ENCODE data around the gene HSF5.
"Not testable (repeated sequence)": the region's sequence is repeated elsewhere in the genome, so short reads cannot be mapped to it uniquely, and the experiment has no call there.

Gene HSF5

DNA sequence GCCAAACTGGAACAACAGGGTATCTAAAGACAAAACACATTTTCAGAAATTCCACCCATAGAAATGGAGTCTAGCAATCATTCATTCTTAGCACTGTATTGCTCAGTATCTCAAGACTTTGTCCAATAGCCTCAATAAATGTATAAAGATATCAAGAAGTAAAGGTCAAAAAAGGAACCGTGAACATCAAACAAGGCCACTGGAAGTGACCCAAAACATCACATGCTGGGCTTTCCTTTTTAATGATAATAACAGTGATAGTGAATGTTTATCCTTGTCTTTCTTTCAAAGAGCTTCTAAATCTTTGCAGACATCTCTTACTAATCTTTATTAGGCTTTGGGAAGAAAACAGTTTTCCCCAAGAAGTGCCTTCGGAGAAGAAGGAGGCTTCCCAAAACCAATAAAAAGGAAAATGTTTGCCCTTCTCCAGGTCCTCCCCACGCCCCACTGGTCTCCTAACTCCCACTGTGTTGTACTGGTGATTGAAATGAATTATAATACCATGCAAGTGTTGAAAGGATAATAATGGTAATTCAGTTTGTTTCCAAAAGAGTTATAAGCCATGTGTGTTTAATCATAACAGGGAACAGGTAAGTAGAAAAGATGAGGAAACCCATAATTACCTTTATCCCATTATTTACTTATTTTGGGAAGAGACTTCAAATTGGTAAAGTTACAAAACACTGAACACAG, 89.5 kb downstream of the HSF5 start:
- Histone ChIP-seq H3K14ac (ENCODE audit: low read length in 2 of 2) (no peak overlapping the region), H2BK120ac (ENCODE audit: low read depth, low read length) (no peak overlapping the region), H3K4me3 (ENCODE audit: insufficient read depth in 1 of 2, low read depth in 1 of 2, low read length in 2 of 2) (no peak overlapping the region), H2BK15ac (ENCODE audit: low read depth, poor library complexity, severe bottlenecking) (no peak overlapping the region), H3K36me3 (ENCODE audit: control insufficient read depth in 1 of 2, insufficient read depth in 2 of 2, low read depth in 1 of 2, low read length in 2 of 2) (no peaks in the 10 kb centered on the region), H3K18ac (ENCODE audit: low read depth in 1 of 2, low read length in 2 of 2) (no peak overlapping the region), H2BK12ac (ENCODE audit: low read length in 2 of 2) (no peak overlapping the region), H3K79me1 (replicated peaks; ENCODE audit: low read length, poor library complexity, severe bottlenecking) (no peaks in the 10 kb centered on the region), H3K27ac (ENCODE audit: low read length, poor library complexity, severe bottlenecking) (no peak overlapping the region), H2BK5ac (ENCODE audit: low read depth, low read length, poor library complexity, severe bottlenecking) (no peak overlapping the region), H3K4ac (ENCODE audit: low read depth in 1 of 2, low read length in 2 of 2) (no peak overlapping the region), H3K27me3 (ENCODE audit: control insufficient read depth in 1 of 2, insufficient read depth in 1 of 2, low read length in 2 of 2) (peaks cover 19 to 35% of the 10 kb centered on the region in 2 experiments), H3K23ac (ENCODE audit: low read length in 2 of 2) (no peak overlapping the region), H2AK5ac (ENCODE audit: low read length, severe bottlenecking) (no peak overlapping the region), H3K4me2 (ENCODE audit: low read length, poor library complexity, severe bottlenecking) (no peak overlapping the region), H2AFZ (ENCODE audit: low read depth, low read length) (no peak overlapping the region), H3K9me3 (ENCODE audit: control insufficient read depth, low read length) (no peaks in the 10 kb centered on the region), H3K9ac (ENCODE audit: low read length) (no peak overlapping the region), H3K4me1 (ENCODE audit: control insufficient read depth, insufficient read depth, low read depth, low read length) (no peaks in the 10 kb centered on the region), H4K91ac (ENCODE audit: low read length) (no peak overlapping the region), H4K8ac (ENCODE audit: low read length) (no peak overlapping the region)
- DNase-seq, result no peak
- WGBS, result no CpG with 5 or more reads among the region's 3 CpGs

DNA sequence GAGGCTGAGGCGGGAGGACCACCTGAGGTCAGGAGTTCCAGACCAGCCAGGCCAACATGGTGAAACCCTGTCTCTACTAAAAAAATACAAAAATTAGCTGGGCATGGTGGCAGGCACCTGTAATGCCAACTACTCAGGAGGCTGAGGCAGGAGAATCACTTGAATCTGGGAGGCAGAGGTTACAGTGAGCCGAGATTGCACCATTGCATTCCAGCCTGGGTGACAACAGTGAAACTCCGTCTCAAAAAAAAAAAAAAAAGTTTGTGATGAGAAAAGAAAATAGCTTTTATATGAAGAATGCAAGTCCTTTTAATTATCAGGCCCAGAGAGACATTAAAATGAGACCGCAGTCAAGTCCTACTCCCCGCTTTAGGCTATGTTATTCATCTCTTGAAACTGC, 90.8 kb downstream of the HSF5 start:
- not testable (repeated sequence) for H3K9ac ChIP-seq (ENCODE audit: low read length)
- WGBS, result 86% methylated on average over 5 of the region's 5 CpGs

DNA sequence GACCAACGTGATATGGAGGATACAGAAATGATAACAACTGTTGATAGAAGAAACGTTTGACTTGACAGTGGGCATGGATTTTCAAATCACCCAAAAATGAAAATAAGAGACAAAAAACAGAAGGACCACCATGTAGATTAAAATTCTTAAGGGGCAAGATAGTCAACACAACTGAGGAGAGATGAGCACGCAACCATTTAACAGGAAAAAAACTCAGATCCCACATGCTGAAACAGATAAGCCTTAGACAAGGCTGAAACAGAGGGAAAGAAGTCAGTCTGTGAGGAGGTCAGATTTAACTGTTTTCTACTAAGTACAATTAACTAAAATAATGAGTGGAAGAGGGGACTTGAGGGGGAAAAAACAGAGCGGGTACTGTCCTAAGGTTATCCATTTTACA, 92.0 kb downstream of the HSF5 start:
- no CpG with 5 or more reads among the region's 4 CpGs for WGBS
- Histone ChIP-seq H3K4me1 (ENCODE audit: control insufficient read depth, insufficient read depth, low read depth, low read length) (peaks cover 6% of the 10 kb centered on the region), H3K9ac (ENCODE audit: low read length) (no peak overlapping the region), H2BK5ac (ENCODE audit: low read depth, low read length, poor library complexity, severe bottlenecking) (no peak overlapping the region), H3K27ac (ENCODE audit: low read length, poor library complexity, severe bottlenecking) (no peak overlapping the region), H4K8ac (ENCODE audit: low read length) (no peak overlapping the region), H3K36me3 (ENCODE audit: control insufficient read depth in 1 of 2, insufficient read depth in 2 of 2, low read depth in 1 of 2, low read length in 2 of 2) (no peaks in the 10 kb centered on the region), H3K9me3 (ENCODE audit: control insufficient read depth, low read length) (no peaks in the 10 kb centered on the region), H2AFZ (ENCODE audit: low read depth, low read length) (no peak overlapping the region), H2BK12ac (ENCODE audit: low read length in 2 of 2) (no peak overlapping the region), H4K91ac (ENCODE audit: low read length) (no peak overlapping the region), H3K79me1 (replicated peaks; ENCODE audit: low read length, poor library complexity, severe bottlenecking) (no peaks in the 10 kb centered on the region), H3K4me2 (ENCODE audit: low read length, poor library complexity, severe bottlenecking) (no peak overlapping the region), H3K4me3 (ENCODE audit: insufficient read depth in 1 of 2, low read depth in 1 of 2, low read length in 2 of 2) (no peak overlapping the region), H3K23ac (ENCODE audit: low read length in 2 of 2) (no peak overlapping the region), H2AK5ac (ENCODE audit: low read length, severe bottlenecking) (no peak overlapping the region), H3K14ac (ENCODE audit: low read length in 2 of 2) (no peak overlapping the region), H3K18ac (ENCODE audit: low read depth in 1 of 2, low read length in 2 of 2) (no peak overlapping the region), H3K27me3 (ENCODE audit: control insufficient read depth in 1 of 2, insufficient read depth in 1 of 2, low read length in 2 of 2) (peaks cover 22 to 51% of the 10 kb centered on the region in 2 experiments), H3K4ac (ENCODE audit: low read depth in 1 of 2, low read length in 2 of 2) (no peak overlapping the region), H2BK120ac (ENCODE audit: low read depth, low read length) (no peak overlapping the region), H2BK15ac (ENCODE audit: low read depth, poor library complexity, severe bottlenecking) (no peak overlapping the region)
- DNase-seq, result no peak

More for the DNA sequence above, 90.8 kb downstream of the HSF5 start:
- not testable (repeated sequence) for H3K27ac ChIP-seq (ENCODE audit: low read length, poor library complexity, severe bottlenecking); H2AK5ac ChIP-seq (ENCODE audit: low read length, severe bottlenecking); H3K79me1 ChIP-seq (replicated peaks; ENCODE audit: low read length, poor library complexity, severe bottlenecking); H2AFZ ChIP-seq (ENCODE audit: low read depth, low read length); H3K23ac ChIP-seq (ENCODE audit: low read length in 2 of 2); H3K36me3 ChIP-seq (ENCODE audit: control insufficient read depth in 1 of 2, insufficient read depth in 2 of 2, low read depth in 1 of 2, low read length in 2 of 2); H3K4me3 ChIP-seq (ENCODE audit: insufficient read depth in 1 of 2, low read depth in 1 of 2, low read length in 2 of 2); H3K4me2 ChIP-seq (ENCODE audit: low read length, poor library complexity, severe bottlenecking); H3K14ac ChIP-seq (ENCODE audit: low read length in 2 of 2); H4K8ac ChIP-seq (ENCODE audit: low read length); H2BK5ac ChIP-seq (ENCODE audit: low read depth, low read length, poor library complexity, severe bottlenecking); H2BK12ac ChIP-seq (ENCODE audit: low read length in 2 of 2); H3K9me3 ChIP-seq (ENCODE audit: control insufficient read depth, low read length); H3K18ac ChIP-seq (ENCODE audit: low read depth in 1 of 2, low read length in 2 of 2); H2BK15ac ChIP-seq (ENCODE audit: low read depth, poor library complexity, severe bottlenecking); H2BK120ac ChIP-seq (ENCODE audit: low read depth, low read length); H3K4ac ChIP-seq (ENCODE audit: low read depth in 1 of 2, low read length in 2 of 2); H4K91ac ChIP-seq (ENCODE audit: low read length); DNase-seq; H3K4me1 ChIP-seq (ENCODE audit: control insufficient read depth, insufficient read depth, low read depth, low read length)
- H3K27me3 ChIP-seq (ENCODE audit: control insufficient read depth in 1 of 2, insufficient read depth in 1 of 2, low read length in 2 of 2), result peaks cover 22 to 45% of the 10 kb centered on the region in 2 experiments

DNA sequence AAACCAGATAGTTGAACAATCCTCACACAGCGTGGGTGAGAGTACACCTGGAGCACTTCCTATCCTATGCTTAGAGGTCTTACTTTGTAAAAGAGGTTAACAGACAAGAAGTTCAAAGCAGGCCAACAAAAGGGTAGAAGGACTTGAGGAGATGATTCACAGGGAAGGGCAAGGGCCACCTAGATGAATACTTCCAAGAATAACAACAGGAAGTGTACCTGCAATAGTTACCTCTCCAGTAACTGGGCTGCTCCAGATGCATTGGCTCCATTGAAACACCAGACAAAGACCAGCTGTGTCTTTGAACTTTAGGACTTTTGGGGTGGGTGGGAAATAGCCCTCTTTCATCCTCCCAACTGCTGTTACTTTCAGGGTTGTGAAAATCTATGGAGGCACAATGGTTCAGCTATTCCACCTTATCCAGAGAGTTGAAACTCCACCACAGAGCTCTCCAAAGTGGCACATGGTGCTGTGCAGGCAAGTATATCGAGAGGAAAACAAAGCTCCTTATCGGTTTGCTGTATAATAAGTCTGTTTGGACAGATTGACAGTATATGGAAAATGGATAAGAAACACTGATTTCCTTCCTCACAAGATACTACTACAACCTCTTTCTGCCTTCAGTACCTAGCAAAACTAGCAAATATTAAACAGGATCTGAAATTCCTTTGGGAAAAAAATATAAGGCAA, 93.5 kb downstream of the HSF5 start:
- H2BK12ac ChIP-seq (ENCODE audit: low read length in 2 of 2), result no peak overlapping the region
- H3K79me1 ChIP-seq (replicated peaks; ENCODE audit: low read length, poor library complexity, severe bottlenecking), result no peaks in the 10 kb centered on the region
- no peak overlapping the region for H3K14ac ChIP-seq (ENCODE audit: low read length in 2 of 2)
- no peak overlapping the region for H4K8ac ChIP-seq (ENCODE audit: low read length)
- H3K18ac ChIP-seq (ENCODE audit: low read depth in 1 of 2, low read length in 2 of 2), result no peak overlapping the region
- H4K91ac ChIP-seq (ENCODE audit: low read length), result no peak overlapping the region
- no peak for DNase-seq
- H3K4me3 ChIP-seq (ENCODE audit: insufficient read depth in 1 of 2, low read depth in 1 of 2, low read length in 2 of 2), result no peak overlapping the region
- no peaks in the 10 kb centered on the region for H3K36me3 ChIP-seq (ENCODE audit: control insufficient read depth in 1 of 2, insufficient read depth in 2 of 2, low read depth in 1 of 2, low read length in 2 of 2)
- H3K9ac ChIP-seq (ENCODE audit: low read length), result no peak overlapping the region
- H3K27me3 ChIP-seq (ENCODE audit: control insufficient read depth in 1 of 2, insufficient read depth in 1 of 2, low read length in 2 of 2), result peaks cover 18 to 60% of the 10 kb centered on the region in 2 experiments
- H3K27ac ChIP-seq (ENCODE audit: low read length, poor library complexity, severe bottlenecking), result no peak overlapping the region
- 100% methylated on average over 1 of the region's 3 CpGs for WGBS
- H2BK5ac ChIP-seq (ENCODE audit: low read depth, low read length, poor library complexity, severe bottlenecking), result no peak overlapping the region
- no peak overlapping the region for H2BK15ac ChIP-seq (ENCODE audit: low read depth, poor library complexity, severe bottlenecking)
- peaks cover 7% of the 10 kb centered on the region for H3K4me1 ChIP-seq (ENCODE audit: control insufficient read depth, insufficient read depth, low read depth, low read length)
- no peak overlapping the region for H2AFZ ChIP-seq (ENCODE audit: low read depth, low read length)
- H2AK5ac ChIP-seq (ENCODE audit: low read length, severe bottlenecking), result no peak overlapping the region
- H3K4me2 ChIP-seq (ENCODE audit: low read length, poor library complexity, severe bottlenecking), result no peak overlapping the region
- H3K4ac ChIP-seq (ENCODE audit: low read depth in 1 of 2, low read length in 2 of 2), result no peak overlapping the region
- H3K9me3 ChIP-seq (ENCODE audit: control insufficient read depth, low read length), result no peaks in the 10 kb centered on the region
- no peak overlapping the region for H3K23ac ChIP-seq (ENCODE audit: low read length in 2 of 2)
- H2BK120ac ChIP-seq (ENCODE audit: low read depth, low read length), result no peak overlapping the region
